ENCODE data around the gene LTBP1. TPM values are rescaled to one million over a fixed set of nuclear protein-coding genes. Genes with fewer than 3 reads are reported as not detected.
A peak's percentile ranks its signal among the peaks of the same experiment; 100 is the strongest.

Gene LTBP1
- total RNA-seq, 1 experiment from 2014 or later, result 89.4 TPM

DNA sequence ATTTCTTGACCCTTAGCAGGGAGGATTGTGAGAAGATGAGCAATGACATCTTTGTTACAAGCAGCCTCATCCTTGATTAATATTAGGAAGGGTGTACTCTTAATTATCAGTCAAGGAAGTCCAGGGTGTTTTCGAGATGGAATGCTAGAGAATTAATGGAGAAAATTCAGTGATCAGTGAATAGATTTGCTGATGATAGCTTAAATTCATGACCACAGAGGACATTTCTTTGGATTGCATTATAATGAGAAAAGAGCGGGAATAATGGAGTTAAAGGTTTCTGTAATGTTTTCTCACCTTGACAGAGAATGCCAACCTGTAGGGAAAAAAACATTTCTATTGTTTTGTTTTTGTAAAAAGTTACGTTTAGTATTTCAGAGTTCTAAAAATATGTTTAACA, 249.9 kb downstream of the LTBP1 start:
- no peak for DNase-seq (ENCODE audit: low read depth)

DNA sequence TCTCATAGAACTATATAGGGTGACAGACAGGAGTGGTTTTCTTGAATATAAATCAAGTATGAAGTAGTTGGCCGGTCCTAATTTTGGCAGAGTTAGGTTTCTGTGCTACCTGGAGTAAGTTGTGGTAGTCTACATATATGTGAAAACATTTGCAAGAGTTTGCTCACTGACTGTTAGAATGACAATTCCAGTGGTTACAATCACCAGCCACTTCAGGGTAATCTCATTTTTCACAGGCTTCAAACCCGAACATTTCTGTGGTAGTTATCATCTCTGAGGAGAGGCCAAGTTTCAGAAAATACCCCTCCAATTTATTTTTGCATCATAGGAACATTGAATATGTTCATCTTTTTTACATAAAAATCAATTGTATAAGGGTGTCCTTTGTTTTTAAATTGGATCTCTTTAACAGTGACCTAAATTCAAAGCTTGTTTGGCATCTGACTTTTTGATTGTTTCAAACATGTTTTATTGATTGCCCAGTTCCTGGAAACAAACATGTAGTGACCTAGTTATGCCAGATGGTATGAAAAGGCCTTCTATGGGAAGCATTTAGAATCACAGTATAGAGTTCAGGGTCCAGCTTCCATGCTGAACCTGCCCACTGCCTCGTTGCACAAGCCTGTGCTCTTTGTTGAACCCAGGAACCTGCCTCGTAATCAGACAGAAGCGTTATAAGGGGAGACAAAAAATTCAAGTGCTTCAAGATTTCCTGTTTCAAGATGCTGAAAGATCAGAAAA, 250.6 kb downstream of the LTBP1 start:
- no peak for DNase-seq (ENCODE audit: low read depth)

- DNase-seq (ENCODE audit: low read depth), result no peak
These were observed 256.1 kb downstream of the LTBP1 start for GRCh38 chr2:33202641-33203522.

DNA sequence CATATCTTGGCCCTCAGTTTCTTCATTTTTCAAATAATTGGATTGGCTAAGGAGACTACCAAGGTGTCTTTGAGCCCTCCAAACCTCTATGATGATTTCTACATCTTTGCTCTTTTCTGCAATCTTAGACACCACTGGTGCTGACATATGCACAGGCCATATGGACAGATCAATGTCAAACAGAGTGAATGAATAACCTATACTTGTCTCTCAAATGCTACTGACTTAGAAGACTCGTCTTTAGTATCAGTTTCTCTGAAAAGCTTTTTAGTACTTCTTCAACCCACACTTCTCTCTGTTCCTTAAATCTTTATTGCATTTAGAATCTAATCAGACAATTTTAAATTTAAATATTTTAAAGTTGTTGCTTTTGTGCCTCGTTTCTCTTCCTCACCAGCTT, 258.2 kb downstream of the LTBP1 start:
- DNase-seq (ENCODE audit: low read depth), result no peak

GRCh38 chr2:33205693-33206434, 259.1 kb downstream of the LTBP1 start:
- DNase-seq (ENCODE audit: low read depth), result no peak

GRCh38 chr2:33207151-33207740, 260.5 kb downstream of the LTBP1 start:
- DNase-seq (ENCODE audit: low read depth), result no peak

DNA sequence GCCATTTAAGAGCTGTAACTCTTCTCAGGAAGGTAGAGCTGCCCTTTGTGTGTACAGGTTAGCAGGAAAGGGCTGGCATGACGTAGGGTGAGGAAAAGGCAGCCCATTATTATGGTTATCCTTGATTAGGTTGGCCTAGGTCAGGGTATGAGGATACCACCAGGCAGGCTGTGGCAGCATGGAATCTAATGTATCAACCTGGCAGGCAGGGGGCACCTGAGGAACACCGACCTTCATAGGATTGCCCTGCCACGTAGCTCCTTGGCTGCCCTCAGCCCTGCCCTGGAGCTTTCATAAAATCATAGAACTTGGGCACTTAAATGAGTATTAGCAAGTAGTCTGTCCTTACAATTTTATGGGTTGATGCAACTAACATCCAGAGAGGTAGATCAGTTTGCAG, 261.6 kb downstream of the LTBP1 start:
- no peak for DNase-seq (ENCODE audit: low read depth)

DNA sequence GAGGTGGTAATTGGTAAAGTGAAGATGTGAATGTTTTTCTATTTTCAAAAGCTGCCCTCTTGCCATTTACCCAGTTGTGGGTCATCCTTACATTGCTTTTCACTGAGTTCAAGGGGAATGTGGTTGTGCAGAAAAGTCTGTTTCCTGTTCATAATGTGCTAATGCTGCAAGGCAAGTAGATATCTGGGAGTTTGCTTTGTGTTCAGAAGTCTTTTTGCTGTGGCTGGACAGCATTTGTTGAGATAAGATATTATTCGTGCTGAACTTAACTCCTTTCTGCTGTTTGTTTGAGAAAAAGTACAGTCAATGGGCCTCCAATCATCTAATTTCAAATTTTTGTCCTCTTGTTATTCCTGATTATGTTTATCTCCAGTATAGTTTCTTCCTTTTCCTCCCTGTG, 263.2 kb downstream of the LTBP1 start:
- DNase-seq (ENCODE audit: low read depth), result peak; percentile 48

GRCh38 chr2:33210626-33211025, 263.9 kb downstream of the LTBP1 start:
- peak; percentile 97 for DNase-seq (ENCODE audit: low read depth)

GRCh38 chr2:33212151-33212550, 265.4 kb downstream of the LTBP1 start:
- peak; percentile 91 for DNase-seq (ENCODE audit: low read depth)

- no peak for DNase-seq (ENCODE audit: low read depth)
These were observed 266.5 kb downstream of the LTBP1 start for GRCh38 chr2:33213244-33213643.

DNA sequence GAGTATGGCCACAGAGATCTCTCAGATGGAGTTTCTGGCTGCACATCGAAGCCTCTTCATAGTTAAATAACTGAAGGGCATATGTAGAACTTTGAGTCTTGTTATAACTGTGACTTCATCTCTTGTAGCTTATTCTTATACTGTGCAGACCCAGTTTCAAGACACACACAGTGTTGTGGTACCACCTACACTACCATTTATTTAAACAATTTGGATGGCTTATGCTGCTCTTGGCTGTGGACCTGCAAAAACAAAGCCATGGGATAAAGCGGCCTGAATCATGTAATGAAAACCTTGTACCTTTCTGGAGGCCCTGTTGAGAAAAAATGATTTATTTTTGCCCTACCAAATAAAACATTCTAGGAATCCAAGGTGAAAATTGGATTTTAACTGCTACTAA, 266.9 kb downstream of the LTBP1 start:
- DNase-seq (ENCODE audit: low read depth), result no peak

- peak; percentile 82 for DNase-seq (ENCODE audit: low read depth)
These were observed 267.7 kb downstream of the LTBP1 start for GRCh38 chr2:33214436-33214835.

- no peak for DNase-seq (ENCODE audit: low read depth)
These were observed 268.1 kb downstream of the LTBP1 start for GRCh38 chr2:33214857-33215256.

GRCh38 chr2:33215299-33215698, 268.5 kb downstream of the LTBP1 start:
- peak; percentile 93 for DNase-seq (ENCODE audit: low read depth)

DNA sequence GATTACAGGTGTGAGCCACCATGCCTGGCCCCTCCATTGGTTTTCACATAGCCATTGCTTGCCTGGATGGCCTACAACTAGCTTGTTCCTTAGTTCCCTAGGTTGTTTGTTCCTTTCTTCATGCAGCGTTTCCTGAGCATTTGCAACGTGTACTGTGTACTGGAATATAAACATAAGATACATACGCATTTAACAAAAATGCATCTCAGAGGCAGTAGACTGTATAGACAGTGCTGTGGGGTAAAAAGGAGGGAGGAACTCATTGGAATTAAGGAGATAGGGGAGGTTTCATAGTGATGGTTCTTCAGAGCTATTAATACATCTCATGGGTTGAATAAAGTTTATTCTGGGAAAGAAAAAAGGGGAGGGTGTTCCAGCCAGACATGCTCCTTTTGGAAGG, 269.2 kb downstream of the LTBP1 start:
- no peak for DNase-seq (ENCODE audit: low read depth)

GRCh38 chr2:33216508-33217182, 269.9 kb downstream of the LTBP1 start:
- no peak for DNase-seq (ENCODE audit: low read depth)

DNA sequence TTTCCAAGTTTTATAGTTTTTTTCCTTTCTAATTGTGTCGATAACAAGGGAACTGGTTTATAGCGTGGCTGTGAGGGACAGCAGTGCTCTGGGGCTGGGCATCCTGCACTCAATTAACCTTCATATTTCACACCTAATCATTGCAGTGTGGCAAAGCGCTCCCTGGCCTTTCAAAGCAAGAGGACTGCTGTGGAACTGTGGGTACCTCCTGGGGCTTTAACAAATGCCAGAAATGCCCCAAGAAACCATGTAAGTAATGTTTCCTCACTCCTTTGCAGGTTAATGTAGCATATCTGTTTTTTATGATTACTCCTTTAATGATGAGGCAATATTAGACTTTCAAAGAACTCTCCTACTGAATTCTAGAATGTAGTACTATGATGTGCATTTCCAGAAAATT, 270.7 kb downstream of the LTBP1 start:
- no peak for DNase-seq (ENCODE audit: low read depth)

DNA sequence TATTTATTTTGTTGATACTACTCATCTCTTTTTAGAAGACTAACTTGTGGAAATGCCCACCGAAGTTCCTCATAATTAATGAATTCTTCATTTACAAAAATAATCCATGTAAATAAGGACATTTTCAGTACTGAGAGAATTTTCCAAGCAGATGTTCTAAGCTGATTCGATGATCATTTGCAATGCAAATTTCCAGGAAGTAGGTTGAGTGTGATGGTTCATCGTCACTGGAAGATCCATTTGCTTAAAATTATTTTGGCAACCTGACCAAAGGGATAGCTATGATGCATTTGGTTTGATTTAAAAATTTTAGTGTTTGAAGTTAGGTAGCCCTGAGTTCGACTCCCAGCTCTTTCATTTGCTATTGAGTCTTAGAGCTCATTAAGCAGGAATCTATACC, 272.4 kb downstream of the LTBP1 start:
- no peak for DNase-seq (ENCODE audit: low read depth)

DNA sequence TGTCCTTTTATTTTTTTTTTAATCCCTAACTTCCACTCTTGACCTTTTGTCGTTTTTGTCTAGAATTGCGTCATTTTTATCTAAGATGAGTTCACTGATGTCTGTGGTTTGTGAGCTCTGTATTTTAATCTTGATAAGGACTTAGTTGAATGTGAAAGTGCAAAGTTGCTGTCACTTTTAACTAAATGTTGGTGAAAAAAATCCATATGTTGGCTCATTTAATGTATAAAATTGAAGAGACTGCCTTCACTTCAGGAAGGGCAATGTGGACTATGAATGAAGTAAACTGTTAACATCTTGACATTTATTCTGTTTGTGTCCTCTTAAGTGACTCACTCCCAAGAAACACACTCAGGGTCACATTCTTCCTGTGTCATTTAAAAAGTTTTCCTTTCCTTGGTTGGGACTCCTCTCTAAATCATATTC, 273.1 kb downstream of the LTBP1 start:
- peak; percentile 45 for DNase-seq (ENCODE audit: low read depth)

DNA sequence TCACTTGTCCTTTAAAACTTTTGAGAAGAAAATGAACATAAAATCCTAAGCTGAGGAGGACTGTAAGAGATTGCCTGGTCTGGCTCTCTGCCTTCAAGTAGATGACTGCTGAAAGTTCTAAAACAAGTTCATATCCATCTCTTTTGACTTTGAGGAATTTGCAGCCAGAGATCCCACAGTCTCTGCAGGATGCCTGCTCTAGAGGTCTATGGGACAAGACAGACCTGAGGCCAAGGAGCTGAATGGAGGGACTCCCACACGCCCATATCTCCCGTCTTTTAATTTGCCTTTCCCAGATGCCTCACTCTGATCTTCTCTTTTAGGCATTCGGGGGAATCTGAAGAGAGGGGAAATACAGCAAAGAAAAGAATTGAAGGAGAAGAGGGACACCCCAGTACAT, 273.8 kb downstream of the LTBP1 start:
- DNase-seq (ENCODE audit: low read depth), result no peak

All from LHCN-M2 (cell line).